NCI-H510A (cell line): ENCODE results near the gene CEP112.
"Not testable (repeated sequence)": the region's sequence is repeated elsewhere in the genome, so short reads cannot be mapped to it uniquely, and the experiment has no call there.

Experiments
- DNase-seq: peaks from one replicate; lab custom pipeline; 2025; lab: John Stamatoyannopoulos, UW

CEP112 gene

DNA sequence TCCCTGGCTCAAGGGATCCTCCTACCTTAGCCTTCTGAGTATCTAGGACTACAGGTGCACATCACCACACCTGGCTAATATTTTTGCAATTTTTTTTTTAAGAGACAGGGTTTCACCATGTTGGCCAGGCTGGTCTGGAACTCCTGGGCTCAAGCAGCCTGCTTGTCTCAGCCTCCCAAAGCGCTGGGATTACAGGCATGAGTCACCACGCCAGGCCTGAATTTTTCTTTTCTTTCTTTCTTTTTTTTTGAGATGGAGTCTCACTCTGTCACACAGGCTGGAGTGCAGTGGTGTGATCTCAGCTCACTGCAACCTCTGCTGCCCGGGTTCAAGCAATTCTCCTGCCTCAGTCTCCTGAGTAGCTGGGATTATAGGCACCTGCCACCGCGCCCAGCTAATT, 510.2 kb downstream of the CEP112 start:
- not testable (repeated sequence) for DNase-seq

DNA sequence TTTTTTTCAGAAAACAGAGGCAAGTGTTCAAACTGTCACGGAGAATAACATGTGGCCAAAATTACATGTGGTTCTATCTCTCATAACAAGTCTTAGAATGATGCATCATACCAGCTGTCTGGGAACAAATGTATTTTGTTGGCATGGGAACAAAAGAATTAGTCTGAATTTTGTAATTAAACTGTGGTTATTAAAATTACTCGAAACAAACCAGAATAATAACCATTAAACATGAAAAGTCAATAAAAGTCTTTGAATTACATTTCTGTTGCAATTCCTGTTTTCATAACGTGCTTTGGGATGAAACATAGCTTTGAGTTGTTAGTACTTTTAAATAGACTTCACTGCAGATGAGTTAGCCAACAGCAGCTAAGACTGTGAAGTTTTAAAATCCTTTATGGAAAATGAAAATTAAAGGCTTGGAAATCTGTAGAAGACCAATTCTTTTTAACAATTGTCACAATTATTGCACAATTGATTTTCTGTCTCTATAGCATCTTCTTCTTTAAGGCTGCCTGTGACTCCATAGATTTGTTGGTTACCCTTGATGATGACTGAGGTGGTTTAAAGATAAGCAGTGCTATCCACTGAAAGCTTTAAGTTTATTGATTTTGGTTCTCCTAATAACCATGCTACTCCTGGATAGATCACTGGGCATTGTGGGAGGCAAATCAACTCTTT, 512.6 kb downstream of the CEP112 start:
- no peak for DNase-seq

DNA sequence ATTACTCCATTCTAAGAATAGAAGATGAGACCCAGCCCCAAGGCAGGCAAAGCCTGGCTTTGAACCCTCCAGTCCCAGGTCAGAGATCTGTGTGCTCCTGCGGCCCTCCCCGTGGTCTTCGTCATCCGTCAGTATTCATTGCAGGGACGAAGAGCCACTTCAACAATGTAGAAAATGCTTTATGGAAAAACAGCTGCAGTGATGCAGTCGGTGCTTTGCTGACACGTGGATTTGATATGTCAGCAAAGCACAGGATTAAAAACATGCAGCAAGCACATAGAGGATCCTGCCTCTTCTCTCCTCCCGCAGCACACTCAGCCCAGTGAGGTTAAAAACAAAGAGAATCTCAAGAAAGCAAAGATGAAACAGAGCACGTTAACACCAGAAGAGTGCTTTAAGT, 513.4 kb downstream of the CEP112 start:
- DNase-seq, result peak; percentile 10

- DNase-seq, result no peak
Observed at GRCh38 chr17:65677932-65678331, 514.0 kb downstream of the CEP112 start.

DNA sequence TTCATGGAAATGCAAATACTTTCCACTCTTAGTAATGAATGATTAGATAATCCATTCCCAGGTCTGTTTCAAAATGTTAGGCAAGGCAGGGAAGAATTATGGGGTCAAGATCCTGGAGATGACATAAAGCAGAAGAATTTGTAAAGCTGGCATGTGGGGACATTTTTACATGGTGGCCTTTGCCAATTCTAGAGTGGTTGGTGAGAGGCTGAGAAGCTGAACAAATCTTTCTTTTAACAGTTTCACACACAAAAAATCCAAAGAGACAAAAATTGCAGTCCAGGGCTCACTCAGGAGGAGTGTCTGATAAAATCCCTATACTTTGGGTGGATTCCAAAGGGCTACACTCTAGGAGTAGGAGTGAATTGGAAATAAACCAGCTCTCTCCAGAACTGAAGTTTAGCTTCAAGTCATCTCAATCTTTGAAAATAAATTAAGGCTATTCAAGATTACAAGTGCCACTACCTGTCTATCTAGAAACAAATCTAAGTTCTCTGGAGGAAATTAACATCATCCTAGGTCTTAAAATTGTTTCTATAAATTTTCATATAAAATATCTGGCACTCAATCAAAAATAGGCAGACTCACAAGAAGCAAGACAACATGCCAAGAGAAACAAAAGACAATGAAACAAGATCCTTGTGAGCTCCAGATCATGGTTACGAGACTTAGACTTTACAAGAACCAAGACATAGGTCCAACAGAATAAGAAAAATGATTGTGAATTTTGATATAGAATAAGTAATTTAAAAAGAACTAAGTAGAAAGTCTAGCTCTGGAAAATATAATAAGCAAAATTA, 517.5 kb downstream of the CEP112 start:
- DNase-seq, result no peak

DNA sequence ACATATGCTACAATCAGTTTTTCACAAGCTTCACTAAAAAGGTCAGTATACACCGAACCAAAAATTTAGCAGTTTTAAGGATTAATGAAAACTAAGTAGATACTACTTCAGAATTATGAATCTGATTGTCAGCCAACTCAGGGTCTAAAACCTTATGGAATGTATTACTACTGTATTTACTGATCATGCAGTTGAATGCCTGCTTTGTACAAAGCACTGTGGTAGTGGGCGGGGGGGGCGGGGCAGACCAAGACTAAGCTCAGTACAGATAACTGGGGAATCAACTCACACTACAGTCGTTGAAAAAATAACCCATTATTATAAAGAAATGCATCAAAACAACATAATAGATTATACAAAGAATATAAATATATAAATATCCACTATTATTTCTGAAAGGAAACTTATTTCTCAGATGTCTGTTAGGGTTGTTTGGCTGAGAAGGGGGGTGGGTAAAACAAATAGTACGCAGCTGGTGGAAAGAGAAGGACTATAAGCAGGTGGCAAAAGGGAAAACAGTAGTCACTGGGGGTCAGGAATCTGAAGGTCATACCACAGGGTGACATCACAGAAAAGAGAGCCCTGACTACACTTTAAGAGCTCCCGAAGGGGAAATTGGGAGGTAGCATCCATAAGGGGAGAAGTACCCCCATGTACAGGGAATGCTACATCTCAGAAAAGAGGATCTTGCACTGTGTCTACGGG, 521.1 kb downstream of the CEP112 start:
- DNase-seq, result peak; percentile 15

DNA sequence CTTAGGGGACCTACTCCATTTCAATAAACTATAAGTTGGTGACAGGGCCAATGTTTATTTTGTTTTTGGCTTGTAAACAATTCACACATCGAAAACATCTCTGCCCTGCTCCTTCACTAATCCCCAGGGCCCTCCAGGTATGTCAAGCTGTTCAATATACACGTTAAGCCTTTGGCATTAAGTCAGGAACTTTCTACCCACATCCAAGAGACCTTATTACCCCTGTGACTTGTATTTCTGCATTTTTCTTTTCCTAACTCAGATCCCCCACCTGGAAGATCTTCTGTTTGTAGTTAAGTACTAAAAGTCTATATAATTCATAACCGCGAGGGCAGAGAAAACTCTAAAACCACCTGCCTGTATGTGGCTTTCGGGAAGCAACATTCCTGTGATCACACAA, 523.7 kb downstream of the CEP112 start:
- DNase-seq, result no peak

GRCh38 chr17:65667656-65668055, 524.3 kb downstream of the CEP112 start:
- no peak for DNase-seq

GRCh38 chr17:65666876-65667321, 525.0 kb downstream of the CEP112 start:
- DNase-seq, result no peak

- no peak for DNase-seq
Observed at GRCh38 chr17:65665966-65666365, 526.0 kb downstream of the CEP112 start.

DNA sequence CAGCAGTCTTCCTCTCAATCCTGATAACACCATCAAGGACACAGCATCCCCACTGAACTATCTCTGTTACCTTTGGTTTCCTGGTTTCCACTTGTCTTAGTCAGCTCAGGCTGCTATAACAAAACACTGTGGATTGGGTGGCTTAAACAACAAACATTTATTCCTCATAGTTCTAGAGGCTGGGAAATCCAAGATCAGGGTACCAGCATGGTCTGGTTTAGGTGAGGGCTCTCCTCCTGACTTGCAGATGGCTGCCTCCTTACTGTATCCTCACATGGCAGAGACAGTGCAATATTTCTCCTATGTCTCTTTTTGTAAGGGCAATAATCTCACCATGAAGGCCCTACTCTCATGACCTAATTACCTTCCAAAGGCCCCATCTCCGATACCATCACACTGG, 527.2 kb downstream of the CEP112 start:
- no peak for DNase-seq

GRCh38 chr17:65664266-65664665, 527.7 kb downstream of the CEP112 start:
- DNase-seq, result no peak

- no peak for DNase-seq
Observed at GRCh38 chr17:65662196-65662595, 529.7 kb downstream of the CEP112 start.

DNA sequence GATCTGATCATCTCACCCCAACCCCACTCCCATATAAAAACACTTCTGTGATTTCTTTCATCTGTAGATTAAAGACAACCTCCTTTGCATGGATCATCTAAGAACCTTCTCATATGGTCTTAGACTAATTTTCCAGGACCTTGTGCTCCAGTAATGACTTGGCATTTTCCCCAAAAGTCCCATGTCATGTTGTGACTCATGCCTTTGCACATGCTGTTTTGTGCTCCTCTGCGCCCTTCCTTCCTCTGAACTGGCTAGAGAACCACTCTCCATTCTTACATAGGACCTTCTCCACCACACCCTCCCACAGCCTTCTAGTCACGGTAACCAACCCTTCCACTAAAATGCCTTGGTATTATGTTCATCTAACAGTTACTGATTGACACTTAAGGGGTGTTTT, 531.0 kb downstream of the CEP112 start:
- no peak for DNase-seq

DNA sequence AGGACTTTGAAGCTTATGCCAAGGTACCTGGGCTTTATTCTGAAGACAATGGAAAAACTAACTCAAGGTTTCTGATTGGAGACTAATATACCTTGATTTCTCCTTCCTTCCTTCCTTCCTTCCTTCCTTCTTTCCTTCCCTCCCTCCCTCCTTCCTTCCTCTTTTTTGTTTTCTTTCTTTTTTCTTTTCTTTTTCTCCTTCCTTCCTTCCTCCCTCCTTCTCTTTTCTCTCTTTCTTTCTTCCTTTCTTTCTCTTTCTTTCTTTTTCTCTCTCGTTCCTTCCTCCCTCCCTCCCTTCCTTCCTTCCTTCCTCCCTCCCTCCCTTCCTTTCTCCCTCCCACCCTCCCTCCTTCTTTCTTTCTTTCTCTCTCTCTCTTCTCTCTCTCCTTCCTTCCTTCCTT, 531.9 kb downstream of the CEP112 start:
- DNase-seq, result no peak

DNA sequence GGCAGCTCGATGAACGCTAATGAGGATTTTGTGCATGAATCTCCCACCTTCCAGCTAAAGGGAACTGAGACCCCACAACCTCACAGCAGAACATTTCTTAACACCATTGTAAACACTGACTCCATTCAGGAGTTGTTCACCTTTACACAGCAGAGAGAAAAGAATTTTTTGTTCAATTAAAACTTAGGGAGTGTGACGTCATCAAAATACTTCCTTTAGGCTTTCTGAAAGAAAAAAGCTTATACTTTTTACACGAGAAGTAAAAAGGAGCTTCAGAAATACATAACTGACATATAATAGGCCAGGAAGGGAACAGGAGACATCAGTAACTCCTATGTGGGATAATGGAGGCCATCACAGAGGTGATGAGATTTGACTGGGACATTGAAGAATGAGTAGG, 532.4 kb downstream of the CEP112 start:
- no peak for DNase-seq

- DNase-seq, result no peak
Observed at GRCh38 chr17:65657251-65657828, 534.6 kb downstream of the CEP112 start.

DNA sequence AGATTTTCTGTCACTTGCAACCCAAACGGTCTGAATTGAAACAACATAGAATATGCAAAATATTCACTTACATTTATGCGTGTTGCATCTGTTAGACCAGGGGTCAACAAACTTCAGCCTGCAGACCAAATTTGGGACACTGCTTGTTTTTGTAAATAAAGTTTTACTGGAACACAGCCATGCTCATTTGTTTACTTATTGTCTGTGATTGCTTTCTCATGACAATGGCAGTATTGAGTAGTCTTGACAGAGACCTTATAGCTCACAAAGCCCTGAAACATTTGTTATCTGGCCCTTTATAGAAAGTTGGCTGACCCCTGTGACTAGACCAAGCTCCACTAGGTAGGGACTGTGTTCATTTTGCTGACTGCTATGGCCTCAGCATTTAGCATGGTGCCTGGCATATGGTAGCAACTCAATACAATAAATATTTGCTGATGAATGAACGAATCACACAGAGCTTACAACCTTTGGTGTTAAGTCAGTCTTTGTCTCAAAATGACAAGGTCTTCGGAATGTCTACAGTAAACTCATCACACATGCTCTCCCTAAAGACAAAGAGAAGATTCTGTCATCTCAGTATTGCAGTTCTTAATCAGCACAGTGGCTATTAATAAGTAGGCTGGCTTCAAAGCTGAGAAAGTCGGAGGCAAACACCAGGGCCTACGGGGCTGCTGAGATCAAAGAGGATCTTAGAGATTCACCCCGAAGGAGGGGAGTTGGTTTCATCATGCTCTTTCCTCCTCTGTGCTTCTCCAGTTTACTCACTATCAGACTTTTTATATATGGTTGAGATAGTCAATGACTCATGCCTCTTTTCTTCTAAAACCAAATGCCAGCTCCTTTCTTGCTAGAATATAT, 535.3 kb downstream of the CEP112 start:
- no peak for DNase-seq

DNA sequence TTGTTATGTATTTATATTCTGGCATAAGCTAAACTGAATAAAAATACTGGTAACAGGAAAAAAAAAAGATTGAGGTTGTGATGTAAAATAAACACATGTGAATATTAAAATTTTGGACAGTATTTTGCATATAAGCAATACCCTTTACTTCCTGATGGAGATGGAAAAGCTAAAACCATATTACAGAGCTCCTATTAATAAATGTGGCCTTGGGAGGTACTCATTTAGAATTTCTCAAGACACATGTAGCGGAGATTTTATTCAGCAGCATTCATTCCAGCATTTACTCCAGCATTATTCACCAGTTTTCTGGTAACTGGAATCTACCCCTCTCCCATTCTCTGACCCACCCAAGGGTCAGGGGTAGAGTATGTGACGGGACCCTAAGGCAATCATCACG, 536.2 kb downstream of the CEP112 start:
- no peak for DNase-seq

DNA sequence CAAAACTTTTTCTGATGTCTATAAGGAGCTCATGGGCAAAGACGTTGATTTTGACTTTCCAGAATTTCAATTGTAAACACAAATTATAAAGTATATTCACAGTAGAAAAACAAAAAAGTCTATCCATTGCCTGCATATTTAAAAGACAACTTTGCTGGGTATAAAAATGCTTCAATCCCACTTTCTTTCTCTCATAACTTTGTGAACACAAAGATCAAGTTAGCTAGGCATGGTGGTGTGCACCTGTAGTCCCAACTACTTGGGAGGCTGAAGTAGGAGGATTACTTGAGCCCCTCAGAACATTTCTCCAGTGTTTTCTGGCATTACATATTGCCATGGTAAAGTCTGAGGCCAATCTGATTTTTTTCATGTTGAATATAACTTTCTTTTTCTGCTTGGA, 547.4 kb downstream of the CEP112 start:
- DNase-seq, result no peak

DNA sequence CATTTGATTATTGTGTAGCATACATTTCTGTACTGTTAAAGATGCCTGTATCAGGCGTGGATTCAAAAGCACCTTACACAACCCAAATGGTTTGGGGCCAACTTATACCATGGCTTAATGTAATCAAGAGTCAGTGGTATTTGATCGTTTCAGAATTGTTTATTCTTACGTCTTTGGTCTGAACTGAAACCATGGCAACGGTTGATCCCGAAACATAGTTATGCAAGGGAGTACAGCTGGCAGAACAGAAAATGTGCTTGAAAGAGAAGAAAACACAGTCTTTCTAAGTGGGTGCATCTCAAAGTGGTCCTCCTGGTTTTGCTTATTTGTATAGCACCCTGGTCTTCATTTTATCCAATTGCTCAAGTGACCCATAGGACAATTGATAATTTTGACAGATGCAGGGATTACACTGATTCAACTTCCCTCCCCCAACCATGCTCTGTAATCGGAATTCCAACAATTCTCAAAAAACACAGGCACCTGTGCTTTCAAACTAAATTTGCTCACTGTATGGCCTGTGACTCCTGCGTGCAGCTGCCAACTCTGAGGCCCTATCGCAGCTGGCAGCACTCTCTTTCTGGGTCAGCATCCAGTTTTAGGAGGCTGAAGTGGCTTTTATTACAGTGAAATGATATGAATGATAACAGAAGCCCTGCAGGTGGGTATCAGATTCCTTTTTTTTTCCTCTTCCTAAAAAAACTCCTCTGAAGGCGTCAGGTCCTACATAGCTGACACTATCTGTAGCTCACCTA, 553.5 kb downstream of the CEP112 start:
- no peak for DNase-seq
